Measurements from ENCODE around the gene IGFBP7. TPM values are rescaled to one million over a fixed set of nuclear protein-coding genes. Genes with fewer than 3 reads are reported as not detected.

IGFBP7 gene
- total and polyA plus RNA-seq, 2 of the 8 experiments (the other 6 are each of a cell fraction or from before 2014, with no cell fraction given), result 0.17 to 0.48 TPM

DNA sequence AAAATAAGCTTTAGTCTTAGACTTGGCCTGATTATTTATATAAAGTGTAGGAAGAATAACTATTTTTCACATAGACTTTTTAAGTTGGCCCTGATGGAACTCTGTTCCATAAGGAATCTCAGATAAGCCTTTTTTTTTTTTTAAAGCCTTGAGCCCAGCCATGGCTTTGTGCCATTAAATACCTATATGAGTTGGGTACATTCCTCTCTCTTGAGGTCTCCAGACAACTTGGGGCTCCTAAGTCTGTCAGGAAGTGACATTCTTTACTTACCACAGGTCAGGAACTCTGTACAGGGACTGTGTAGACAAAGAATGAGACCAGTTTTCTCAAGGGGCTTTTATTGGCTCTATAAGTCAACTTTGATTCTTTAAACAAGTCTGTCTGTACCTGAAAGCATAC, 27.1 kb upstream of the IGFBP7 start:
- Histone ChIP-seq H2BK12ac (ENCODE audit: low read depth, low read length) (no peak overlapping the region), H3K9me3 (ENCODE audit: insufficient read depth in 2 of 2, low read depth in 1 of 2, low read length in 1 of 2) (peaks cover 5 to 13% of the 10 kb centered on the region in 2 experiments; a peak in 1 of 4 replicates), H2BK5ac (ENCODE audit: low read depth, low read length) (no peak overlapping the region), H3K4me1 (replicated peaks in 1 of 4; ENCODE audit: control insufficient read depth in 3 of 4, insufficient read depth in 4 of 4, low read length in 3 of 4) (no peaks in the 10 kb centered on the region), H3K23me2 (ENCODE audit: low read depth, low read length) (no peaks in the 10 kb centered on the region), H2BK15ac (ENCODE audit: low read length) (no peak overlapping the region), H3K27me3 (replicated peaks in 1 of 4; ENCODE audit: control insufficient read depth in 3 of 4, extremely low read depth in 1 of 4, insufficient read depth in 3 of 4, low read length in 3 of 4) (no peaks in the 10 kb centered on the region), H3K4me2 (ENCODE audit: insufficient read depth in 1 of 2, low read depth in 2 of 2, low read length in 2 of 2) (no peak overlapping the region), H4K20me1 (replicated peaks in 1 of 2; ENCODE audit: control insufficient read depth in 1 of 2, insufficient read depth in 2 of 2, low read length in 2 of 2) (no peaks in the 10 kb centered on the region), H3K23ac (ENCODE audit: insufficient read length) (no peak overlapping the region), H3K18ac (ENCODE audit: extremely low read depth, low read length) (no peak overlapping the region), H2BK120ac (replicated peaks; ENCODE audit: low read depth, low read length) (no peak overlapping the region), H3K14ac (ENCODE audit: insufficient read length) (no peak overlapping the region), H3K4ac (replicated peaks; ENCODE audit: insufficient read length, low read depth, low read length) (no peak overlapping the region), H4K8ac (ENCODE audit: extremely low read depth, insufficient read depth, low read length) (no peak overlapping the region), H2AK5ac (ENCODE audit: low read depth, low read length) (no peak overlapping the region), H3K4me3 (ENCODE audit: extremely low read depth in 1 of 4, insufficient read depth in 2 of 4, low read depth in 3 of 4, low read length in 4 of 4) (no peak overlapping the region), H3K56ac (replicated peaks; ENCODE audit: insufficient read length, low read depth, low read length) (no peak overlapping the region), H2AFZ (ENCODE audit: low read length) (no peak overlapping the region), H3K9ac (replicated peaks in 1 of 4; ENCODE audit: extremely low read depth in 1 of 4, low read depth in 3 of 4, low read length in 3 of 4) (no peak overlapping the region), H3K36me3 (ENCODE audit: control insufficient read depth in 2 of 4, insufficient read depth in 4 of 4, low read length in 3 of 4) (no peaks in the 10 kb centered on the region), H3K79me1 (ENCODE audit: low read depth, low read length) (no peaks in the 10 kb centered on the region), H4K5ac (ENCODE audit: insufficient read length, low read depth, low read length) (no peak overlapping the region), H3K27ac (ENCODE audit: low read depth, low read length) (no peak overlapping the region), H3K79me2 (ENCODE audit: control insufficient read depth in 1 of 2, insufficient read depth in 2 of 2, low read length in 2 of 2) (no peaks in the 10 kb centered on the region), H4K91ac (replicated peaks; ENCODE audit: insufficient read length, low read length) (no peak overlapping the region), H2BK20ac (ENCODE audit: low read length) (no peak overlapping the region)
- CTCF ChIA-PET (ENCODE audit: partially characterized antibody), result interaction anchor here (1.3 to 1.6 kb wide), 2 partner anchors 12 to 25 kb away, joined by 3 to 6 read pairs; no protein-coding TSS in a partner anchor
- no peak for TF ChIP-seq ATF2 (IDR thresholded peaks at IDR 0.05; ENCODE audit: low read length)
- TF ChIP-seq JUN (IDR thresholded peaks at IDR 0.05; ENCODE audit: low read depth, low read length), result no peak
- TF ChIP-seq SRF (IDR thresholded peaks at IDR 0.05; ENCODE audit: low read depth, low read length), result no peak
- no peak for TF ChIP-seq PHF8 (conservative IDR thresholded peaks at IDR 0.05; ENCODE audit: low read depth, low read length)
- TF ChIP-seq ASH2L (IDR thresholded peaks at IDR 0.05; ENCODE audit: low read length), result no peak
- TF ChIP-seq TCF12 (IDR thresholded peaks at IDR 0.05; ENCODE audit: low read depth, low read length), result no peak
- TF ChIP-seq E2F6 (IDR thresholded peaks at IDR 0.05), result no peak
- no peak for TF ChIP-seq CREB1 (IDR thresholded peaks at IDR 0.05)
- TF ChIP-seq HDAC6 (IDR thresholded peaks at IDR 0.05; ENCODE audit: low read depth, low read length), result no peak
- TF ChIP-seq BCL11A (IDR thresholded peaks at IDR 0.05; ENCODE audit: low read depth in 2 of 2, low read length in 2 of 2), result no peak
- TF ChIP-seq, protein P1, sequence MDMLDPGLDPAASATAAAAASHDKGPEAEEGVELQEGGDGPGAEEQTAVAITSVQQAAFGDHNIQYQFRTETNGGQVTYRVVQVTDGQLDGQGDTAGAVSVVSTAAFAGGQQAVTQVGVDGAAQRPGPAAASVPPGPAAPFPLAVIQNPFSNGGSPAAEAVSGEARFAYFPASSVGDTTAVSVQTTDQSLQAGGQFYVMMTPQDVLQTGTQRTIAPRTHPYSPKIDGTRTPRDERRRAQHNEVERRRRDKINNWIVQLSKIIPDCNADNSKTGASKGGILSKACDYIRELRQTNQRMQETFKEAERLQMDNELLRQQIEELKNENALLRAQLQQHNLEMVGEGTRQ (IDR thresholded peaks at IDR 0.05; ENCODE audit: low read length), result no peak
- DNase-seq (ENCODE audit: low read depth in 1 of 2, low spot score in 2 of 2) (no peak), FAIRE-seq (no peak)
- POLR2A ChIA-PET (ENCODE audit: partially characterized antibody), result no interaction called here
